ENCODE measurements around the gene SH3BP5. TPM values are rescaled to one million over a fixed set of nuclear protein-coding genes. Genes with fewer than 3 reads are reported as not detected.

Gene SH3BP5
- total RNA-seq, 1 experiment from 2014 or later: 0.82 TPM

DNA sequence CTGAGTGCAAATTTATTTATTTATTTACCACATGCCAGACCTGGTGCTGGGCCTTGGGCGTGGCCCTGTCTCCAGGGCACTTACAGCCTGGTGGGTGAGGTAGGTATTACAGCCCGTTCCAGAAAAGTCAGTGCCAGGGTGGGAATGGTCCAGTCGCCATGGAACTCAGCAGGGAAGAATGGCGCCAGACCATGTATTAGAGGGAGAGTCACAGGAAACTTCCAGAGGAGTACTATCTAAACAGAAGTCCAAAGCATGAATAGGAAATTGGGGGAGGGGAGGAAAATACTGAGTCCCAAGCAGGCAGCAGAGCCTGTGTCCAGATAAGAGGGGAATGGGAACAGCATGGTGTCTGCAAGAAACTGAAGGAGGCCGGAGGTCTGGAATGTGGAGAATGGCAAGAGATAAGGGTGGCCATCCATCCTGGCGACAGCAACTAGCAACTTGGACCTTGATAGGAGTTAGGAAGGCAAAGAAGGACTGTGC is 27.0 kb downstream of the SH3BP5 start:
- Histone ChIP-seq H3K9me3 (ENCODE audit: low read length) (no peaks in the 10 kb centered on the region), H3K36me3 (ENCODE audit: insufficient read depth, low read length) (no peaks in the 10 kb centered on the region), H3K4me3 (ENCODE audit: low read length) (no peak overlapping the region), H3K27me3 (ENCODE audit: low read length) (no peaks in the 10 kb centered on the region), H3K9ac (ENCODE audit: low read length) (no peak overlapping the region), H3K4me2 (ENCODE audit: low read depth, low read length, poor library complexity, severe bottlenecking) (no peak overlapping the region), H3K79me2 (ENCODE audit: low read length) (no peaks in the 10 kb centered on the region), H3K9me2 (replicated peaks; ENCODE audit: insufficient read depth, low read length) (no peaks in the 10 kb centered on the region), H3K27ac (ENCODE audit: low read length) (no peak overlapping the region), H3K4me1 (ENCODE audit: low read length) (no peaks in the 10 kb centered on the region), H4K20me1 (ENCODE audit: insufficient read depth, low read depth, low read length) (no peaks in the 10 kb centered on the region), H2AFZ (ENCODE audit: low read length) (no peak overlapping the region)
- DNase-seq: no peak

DNA sequence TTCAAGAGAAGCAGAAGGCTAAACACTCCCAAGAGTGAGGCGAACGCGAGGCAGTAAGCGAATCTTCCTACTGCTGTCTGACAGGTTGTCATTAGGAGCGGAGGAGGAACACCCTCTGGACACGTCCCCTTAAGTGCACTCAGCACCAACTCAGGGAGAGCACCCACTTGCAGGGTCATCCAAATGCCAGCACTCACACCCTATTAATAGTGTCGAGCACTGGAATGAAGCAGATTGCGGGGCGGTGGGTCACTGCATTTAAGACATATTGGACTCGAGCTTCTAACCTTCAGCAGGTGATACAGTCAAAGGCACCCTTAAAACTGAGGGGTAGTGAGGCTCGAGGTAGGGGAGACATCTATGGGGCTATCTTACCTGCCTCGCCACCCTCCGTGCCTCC is 28.7 kb downstream of the SH3BP5 start:
- no peak overlapping the region for H3K9ac ChIP-seq (ENCODE audit: low read length)
- no peak overlapping the region for H3K4me3 ChIP-seq (ENCODE audit: low read length)
- no peaks in the 10 kb centered on the region for H3K9me2 ChIP-seq (replicated peaks; ENCODE audit: insufficient read depth, low read length)
- no peaks in the 10 kb centered on the region for H4K20me1 ChIP-seq (ENCODE audit: insufficient read depth, low read depth, low read length)
- H3K9me3 ChIP-seq (ENCODE audit: low read length): no peaks in the 10 kb centered on the region
- no peaks in the 10 kb centered on the region for H3K79me2 ChIP-seq (ENCODE audit: low read length)
- H3K27me3 ChIP-seq (ENCODE audit: low read length): no peaks in the 10 kb centered on the region
- H3K4me2 ChIP-seq (ENCODE audit: low read depth, low read length, poor library complexity, severe bottlenecking): no peak overlapping the region
- no peak overlapping the region for H2AFZ ChIP-seq (ENCODE audit: low read length)
- no peak for DNase-seq
- no peak overlapping the region for H3K27ac ChIP-seq (ENCODE audit: low read length)
- no peaks in the 10 kb centered on the region for H3K36me3 ChIP-seq (ENCODE audit: insufficient read depth, low read length)
- no peaks in the 10 kb centered on the region for H3K4me1 ChIP-seq (ENCODE audit: low read length)

DNA sequence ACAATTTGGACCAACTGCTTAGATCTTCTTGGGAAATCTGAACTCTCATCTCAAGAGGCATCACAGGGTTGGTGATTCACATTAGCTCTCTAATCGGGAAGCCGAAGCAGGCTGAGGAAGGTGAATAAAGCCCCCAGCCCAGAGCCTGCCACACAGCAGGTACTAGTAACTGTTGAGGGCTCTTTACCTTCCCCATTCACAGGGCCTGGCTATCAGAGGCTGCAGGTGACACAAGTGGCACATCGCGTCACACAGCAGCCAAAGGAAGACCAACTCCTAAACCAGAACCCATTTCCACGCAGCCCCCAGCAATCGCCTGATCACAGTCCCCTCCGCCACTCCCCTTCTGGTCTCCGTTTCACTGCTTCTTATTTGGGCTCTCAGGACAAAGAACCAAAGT is 29.2 kb downstream of the SH3BP5 start:
- Histone ChIP-seq H3K79me2 (ENCODE audit: low read length) (no peaks in the 10 kb centered on the region), H4K20me1 (ENCODE audit: insufficient read depth, low read depth, low read length) (no peaks in the 10 kb centered on the region), H2AFZ (ENCODE audit: low read length) (no peak overlapping the region), H3K36me3 (ENCODE audit: insufficient read depth, low read length) (no peaks in the 10 kb centered on the region), H3K27ac (ENCODE audit: low read length) (no peak overlapping the region), H3K4me1 (ENCODE audit: low read length) (no peaks in the 10 kb centered on the region), H3K9me3 (ENCODE audit: low read length) (no peaks in the 10 kb centered on the region), H3K9me2 (replicated peaks; ENCODE audit: insufficient read depth, low read length) (no peaks in the 10 kb centered on the region), H3K9ac (ENCODE audit: low read length) (no peak overlapping the region), H3K4me3 (ENCODE audit: low read length) (no peak overlapping the region), H3K4me2 (ENCODE audit: low read depth, low read length, poor library complexity, severe bottlenecking) (no peak overlapping the region), H3K27me3 (ENCODE audit: low read length) (no peaks in the 10 kb centered on the region)
- DNase-seq: no peak

DNA sequence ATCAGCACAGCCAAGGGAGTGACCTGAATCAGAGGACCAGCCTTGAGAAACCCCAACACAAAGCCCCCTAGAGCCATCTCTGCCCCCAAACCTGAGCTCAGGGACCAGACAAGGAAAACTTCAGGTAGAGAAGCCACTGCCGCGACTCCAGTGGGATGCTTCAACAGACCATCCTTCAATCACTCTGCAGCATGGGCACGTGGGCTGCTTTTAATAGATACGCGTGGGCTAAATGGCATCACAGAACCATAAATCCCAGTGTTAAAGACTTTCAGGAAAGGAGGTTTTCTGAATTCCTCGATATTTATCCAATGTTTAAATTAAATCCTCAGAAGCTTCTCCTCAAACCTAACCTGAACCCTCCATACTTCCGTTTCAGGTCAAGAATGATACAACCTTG is 30.6 kb downstream of the SH3BP5 start:
- H2AFZ ChIP-seq (ENCODE audit: low read length): no peak overlapping the region
- H3K4me3 ChIP-seq (ENCODE audit: low read length): no peak overlapping the region
- H3K4me2 ChIP-seq (ENCODE audit: low read depth, low read length, poor library complexity, severe bottlenecking): no peak overlapping the region
- DNase-seq: no peak
- no peaks in the 10 kb centered on the region for H3K9me3 ChIP-seq (ENCODE audit: low read length)
- H3K36me3 ChIP-seq (ENCODE audit: insufficient read depth, low read length): no peaks in the 10 kb centered on the region
- H3K4me1 ChIP-seq (ENCODE audit: low read length): no peaks in the 10 kb centered on the region
- no peaks in the 10 kb centered on the region for H3K9me2 ChIP-seq (replicated peaks; ENCODE audit: insufficient read depth, low read length)
- H3K9ac ChIP-seq (ENCODE audit: low read length): no peak overlapping the region
- no peaks in the 10 kb centered on the region for H3K27me3 ChIP-seq (ENCODE audit: low read length)
- H4K20me1 ChIP-seq (ENCODE audit: insufficient read depth, low read depth, low read length): no peaks in the 10 kb centered on the region
- H3K79me2 ChIP-seq (ENCODE audit: low read length): no peaks in the 10 kb centered on the region
- no peak overlapping the region for H3K27ac ChIP-seq (ENCODE audit: low read length)

DNA sequence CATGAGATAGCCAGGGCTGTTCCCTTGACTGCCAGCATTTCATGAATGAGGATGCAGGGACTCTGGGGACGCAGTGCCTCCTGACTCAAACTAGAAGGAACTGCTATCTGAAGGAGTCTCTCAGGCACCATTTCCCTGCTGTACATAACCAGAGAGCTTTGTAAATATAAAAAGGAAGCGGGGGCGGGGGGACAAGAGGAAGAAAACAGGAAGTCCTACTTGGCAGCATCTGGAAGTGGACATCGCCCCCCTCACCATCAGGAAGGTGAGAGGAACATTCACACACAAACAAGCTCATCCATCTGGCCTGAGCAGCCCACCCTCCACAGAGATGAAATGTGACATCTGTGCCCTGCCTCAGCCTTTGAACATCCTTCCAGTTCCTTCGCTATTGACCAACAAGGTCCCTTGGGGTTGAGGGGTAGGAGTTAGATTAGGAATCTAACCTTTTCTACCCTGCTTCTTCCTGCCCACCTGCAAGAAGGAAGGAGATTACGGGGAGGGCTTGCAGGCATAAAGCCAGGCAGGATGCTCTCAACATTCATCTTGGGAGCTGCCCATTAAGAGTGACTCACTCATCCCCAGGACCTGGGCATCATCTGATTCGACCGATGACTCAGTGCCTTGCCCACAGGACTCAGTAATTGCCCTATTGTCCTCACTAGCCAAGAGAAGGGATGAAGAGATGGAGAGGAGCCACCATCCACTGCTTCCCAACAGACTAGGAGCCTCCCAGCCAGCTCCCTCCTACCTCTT is 31.9 kb downstream of the SH3BP5 start:
- Histone ChIP-seq H3K9ac (ENCODE audit: low read length) (no peak overlapping the region), H3K36me3 (ENCODE audit: insufficient read depth, low read length) (no peaks in the 10 kb centered on the region), H3K27me3 (ENCODE audit: low read length) (no peaks in the 10 kb centered on the region), H3K4me3 (ENCODE audit: low read length) (no peak overlapping the region), H4K20me1 (ENCODE audit: insufficient read depth, low read depth, low read length) (no peaks in the 10 kb centered on the region), H3K4me2 (ENCODE audit: low read depth, low read length, poor library complexity, severe bottlenecking) (no peak overlapping the region), H3K27ac (ENCODE audit: low read length) (no peak overlapping the region), H3K79me2 (ENCODE audit: low read length) (no peaks in the 10 kb centered on the region), H3K9me2 (replicated peaks; ENCODE audit: insufficient read depth, low read length) (no peaks in the 10 kb centered on the region), H3K4me1 (ENCODE audit: low read length) (no peaks in the 10 kb centered on the region), H2AFZ (ENCODE audit: low read length) (no peak overlapping the region), H3K9me3 (ENCODE audit: low read length) (no peaks in the 10 kb centered on the region)
- DNase-seq: no peak

DNA sequence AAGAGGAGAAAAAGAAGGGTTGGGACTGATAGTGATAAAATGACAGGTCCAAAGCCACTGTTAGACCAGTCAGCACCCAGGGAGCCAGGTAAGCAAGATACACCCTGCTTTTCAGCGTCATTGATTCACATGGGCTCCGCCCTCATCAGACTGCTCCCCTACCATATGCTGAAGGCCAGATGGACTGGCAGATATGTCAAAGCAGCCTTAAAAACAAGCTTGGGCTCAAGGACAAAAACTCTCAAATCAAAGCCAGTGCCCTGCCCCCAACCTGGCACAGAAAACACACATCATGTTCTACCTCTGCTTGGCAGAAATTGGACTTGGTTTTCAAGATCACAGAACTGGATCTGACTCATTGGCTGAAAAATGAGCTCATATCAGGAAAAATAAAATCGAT is 33.4 kb downstream of the SH3BP5 start:
- DNase-seq: no peak
- no peak overlapping the region for H3K27ac ChIP-seq (ENCODE audit: low read length)
- H3K9ac ChIP-seq (ENCODE audit: low read length): no peak overlapping the region
- no peaks in the 10 kb centered on the region for H3K36me3 ChIP-seq (ENCODE audit: insufficient read depth, low read length)
- H3K79me2 ChIP-seq (ENCODE audit: low read length): no peaks in the 10 kb centered on the region
- no peaks in the 10 kb centered on the region for H3K9me2 ChIP-seq (replicated peaks; ENCODE audit: insufficient read depth, low read length)
- H3K4me1 ChIP-seq (ENCODE audit: low read length): no peaks in the 10 kb centered on the region
- no peaks in the 10 kb centered on the region for H3K27me3 ChIP-seq (ENCODE audit: low read length)
- H2AFZ ChIP-seq (ENCODE audit: low read length): no peak overlapping the region
- no peaks in the 10 kb centered on the region for H3K9me3 ChIP-seq (ENCODE audit: low read length)
- no peak overlapping the region for H3K4me2 ChIP-seq (ENCODE audit: low read depth, low read length, poor library complexity, severe bottlenecking)
- H4K20me1 ChIP-seq (ENCODE audit: insufficient read depth, low read depth, low read length): no peaks in the 10 kb centered on the region
- no peak overlapping the region for H3K4me3 ChIP-seq (ENCODE audit: low read length)

DNA sequence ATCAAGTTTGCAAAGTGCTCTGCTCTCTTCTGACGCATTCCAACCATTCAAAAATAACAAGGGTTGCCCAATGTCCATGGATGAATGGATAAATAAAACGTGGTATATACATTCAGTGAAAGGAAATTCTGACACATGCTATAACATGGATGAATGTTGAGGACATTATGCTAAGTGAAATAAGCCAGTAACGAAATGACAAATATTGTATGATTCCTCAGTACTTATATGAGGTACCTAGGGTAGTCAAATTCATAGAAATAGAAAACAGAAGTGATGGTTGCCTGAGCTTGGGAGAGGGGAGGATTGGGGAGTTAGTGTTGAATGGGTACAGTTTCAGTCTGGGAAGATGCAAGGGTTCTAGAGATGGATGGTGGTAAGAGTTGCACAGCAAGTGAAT is 33.9 kb downstream of the SH3BP5 start:
- H3K27ac ChIP-seq (ENCODE audit: low read length): no peak overlapping the region
- DNase-seq: no peak
- H3K9me2 ChIP-seq (replicated peaks; ENCODE audit: insufficient read depth, low read length): no peaks in the 10 kb centered on the region
- no peaks in the 10 kb centered on the region for H4K20me1 ChIP-seq (ENCODE audit: insufficient read depth, low read depth, low read length)
- no peaks in the 10 kb centered on the region for H3K9me3 ChIP-seq (ENCODE audit: low read length)
- no peak overlapping the region for H3K9ac ChIP-seq (ENCODE audit: low read length)
- no peak overlapping the region for H3K4me2 ChIP-seq (ENCODE audit: low read depth, low read length, poor library complexity, severe bottlenecking)
- H3K4me3 ChIP-seq (ENCODE audit: low read length): no peak overlapping the region
- no peaks in the 10 kb centered on the region for H3K4me1 ChIP-seq (ENCODE audit: low read length)
- no peaks in the 10 kb centered on the region for H3K36me3 ChIP-seq (ENCODE audit: insufficient read depth, low read length)
- no peaks in the 10 kb centered on the region for H3K79me2 ChIP-seq (ENCODE audit: low read length)
- H3K27me3 ChIP-seq (ENCODE audit: low read length): no peaks in the 10 kb centered on the region
- H2AFZ ChIP-seq (ENCODE audit: low read length): no peak overlapping the region

DNA sequence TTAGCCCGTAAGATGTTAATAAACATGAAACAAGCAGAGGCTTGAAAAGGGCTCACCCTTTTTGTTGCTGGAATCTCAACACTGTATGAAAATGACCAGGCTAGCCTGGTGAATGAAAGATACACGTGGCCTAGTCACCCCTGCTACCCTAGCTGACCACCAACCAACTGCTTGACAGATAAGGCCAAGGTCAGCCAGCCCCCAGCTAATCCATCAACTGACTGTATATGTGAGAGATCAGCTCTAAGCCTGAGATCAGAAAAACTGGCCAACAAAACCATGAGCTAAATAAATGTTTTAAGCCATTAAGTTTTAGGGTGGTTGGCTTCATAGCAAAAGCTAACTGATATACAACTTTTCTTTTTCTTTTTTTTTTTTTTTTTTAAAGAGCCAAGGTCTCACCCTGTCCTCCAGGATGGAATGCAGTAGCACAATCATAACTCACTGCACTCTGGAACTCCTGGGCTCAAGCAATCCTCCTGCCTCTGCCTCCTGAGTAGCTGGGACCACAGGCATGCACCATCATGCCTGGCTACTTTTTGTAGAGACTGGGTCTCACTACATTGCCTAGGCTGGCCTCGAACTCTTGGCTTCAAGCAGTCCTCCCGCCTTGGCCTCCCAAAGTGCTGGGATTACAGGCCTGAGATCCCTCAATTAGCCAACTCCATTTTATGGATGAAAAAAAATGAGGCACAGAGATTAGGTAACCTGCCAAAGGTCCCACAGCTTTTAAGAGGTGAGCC is 34.6 kb downstream of the SH3BP5 start:
- no peaks in the 10 kb centered on the region for H3K79me2 ChIP-seq (ENCODE audit: low read length)

More for the DNA sequence above, 34.6 kb downstream of the SH3BP5 start:
- Histone ChIP-seq H3K4me2 (ENCODE audit: low read depth, low read length, poor library complexity, severe bottlenecking) (no peak overlapping the region), H3K9me3 (ENCODE audit: low read length) (no peaks in the 10 kb centered on the region), H3K27ac (ENCODE audit: low read length) (no peak overlapping the region), H4K20me1 (ENCODE audit: insufficient read depth, low read depth, low read length) (no peaks in the 10 kb centered on the region), H3K9ac (ENCODE audit: low read length) (no peak overlapping the region), H3K27me3 (ENCODE audit: low read length) (no peaks in the 10 kb centered on the region), H3K36me3 (ENCODE audit: insufficient read depth, low read length) (no peaks in the 10 kb centered on the region), H3K4me3 (ENCODE audit: low read length) (no peak overlapping the region), H2AFZ (ENCODE audit: low read length) (no peak overlapping the region), H3K9me2 (replicated peaks; ENCODE audit: insufficient read depth, low read length) (no peaks in the 10 kb centered on the region), H3K4me1 (ENCODE audit: low read length) (no peaks in the 10 kb centered on the region)
- no peak for DNase-seq
